ENCODE results near the gene ZSCAN31. TPM values are rescaled to one million over a fixed set of nuclear protein-coding genes. Genes with fewer than 3 reads are reported as not detected.

Gene ZSCAN31
- total and polyA plus RNA-seq, 9 of the 15 experiments (the other 6 are each of a cell fraction or from before 2014, with no cell fraction given) = 3.9 to 12.1 (median 7.0) TPM

- TF ChIP-seq MGA (IDR thresholded peaks at IDR 0.05) = peak; percentile 10; the same call in 1 of the 2 replicates
- no peak for TF ChIP-seq POU5F1 (IDR thresholded peaks at IDR 0.05; ENCODE audit: borderline replicate concordance, low read depth, low read length, partially characterized antibody)
- no peak for TF ChIP-seq CC2D1A (IDR thresholded peaks at IDR 0.05)
- TF ChIP-seq ZNF77 (CRISPR knock-in tag; IDR thresholded peaks at IDR 0.05) = no peak
- TF ChIP-seq SNRNP70 (optimal IDR thresholded peaks at IDR 0.05; ENCODE audit: low read depth, low read length) = no peak
- no peak for TF ChIP-seq WHSC1 (IDR thresholded peaks at IDR 0.05; ENCODE audit: low read length)
- no peak for TF ChIP-seq PTBP1 (IDR thresholded peaks at IDR 0.05; ENCODE audit: low read depth, low read length)
- TF ChIP-seq SMAD3 (CRISPR knock-in tag; conservative IDR thresholded peaks at IDR 0.05) = no peak
- TF ChIP-seq, protein P1, sequence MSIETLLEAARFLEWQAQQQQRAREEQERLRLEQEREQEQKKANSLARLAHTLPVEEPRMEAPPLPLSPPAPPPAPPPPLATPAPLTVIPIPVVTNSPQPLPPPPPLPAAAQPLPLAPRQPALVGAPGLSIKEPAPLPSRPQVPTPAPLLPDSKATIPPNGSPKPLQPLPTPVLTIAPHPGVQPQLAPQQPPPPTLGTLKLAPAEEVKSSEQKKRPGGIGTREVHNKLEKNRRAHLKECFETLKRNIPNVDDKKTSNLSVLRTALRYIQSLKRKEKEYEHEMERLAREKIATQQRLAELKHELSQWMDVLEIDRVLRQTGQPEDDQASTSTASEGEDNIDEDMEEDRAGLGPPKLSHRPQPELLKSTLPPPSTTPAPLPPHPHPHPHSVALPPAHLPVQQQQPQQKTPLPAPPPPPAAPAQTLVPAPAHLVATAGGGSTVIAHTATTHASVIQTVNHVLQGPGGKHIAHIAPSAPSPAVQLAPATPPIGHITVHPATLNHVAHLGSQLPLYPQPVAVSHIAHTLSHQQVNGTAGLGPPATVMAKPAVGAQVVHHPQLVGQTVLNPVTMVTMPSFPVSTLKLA (conservative IDR thresholded peaks at IDR 0.05) = 0 out of 4 replicates have a peak, but pooled peaks of 1 of the 2 experiments have one; percentile 22
- 0 out of 2 replicates have a peak, but pooled peaks have one; percentile 50 for TF ChIP-seq NR1H2 (CRISPR knock-in tag; IDR thresholded peaks at IDR 0.05)
- no peak for TF ChIP-seq EZH2 (IDR thresholded peaks at IDR 0.05; ENCODE audit: borderline replicate concordance, low read depth, low read length)
- TF ChIP-seq FOXK2 (conservative IDR thresholded peaks at IDR 0.05 in 1 of 2, IDR thresholded peaks at IDR 0.05 in 1 of 2; ENCODE audit: low read depth in 2 of 2) = peak; percentile 34 to 63; a peak in 3 of 4 replicates
- TF ChIP-seq CEBPB (tag; IDR thresholded peaks at IDR 0.05) = no peak
- TF ChIP-seq, protein P2, sequence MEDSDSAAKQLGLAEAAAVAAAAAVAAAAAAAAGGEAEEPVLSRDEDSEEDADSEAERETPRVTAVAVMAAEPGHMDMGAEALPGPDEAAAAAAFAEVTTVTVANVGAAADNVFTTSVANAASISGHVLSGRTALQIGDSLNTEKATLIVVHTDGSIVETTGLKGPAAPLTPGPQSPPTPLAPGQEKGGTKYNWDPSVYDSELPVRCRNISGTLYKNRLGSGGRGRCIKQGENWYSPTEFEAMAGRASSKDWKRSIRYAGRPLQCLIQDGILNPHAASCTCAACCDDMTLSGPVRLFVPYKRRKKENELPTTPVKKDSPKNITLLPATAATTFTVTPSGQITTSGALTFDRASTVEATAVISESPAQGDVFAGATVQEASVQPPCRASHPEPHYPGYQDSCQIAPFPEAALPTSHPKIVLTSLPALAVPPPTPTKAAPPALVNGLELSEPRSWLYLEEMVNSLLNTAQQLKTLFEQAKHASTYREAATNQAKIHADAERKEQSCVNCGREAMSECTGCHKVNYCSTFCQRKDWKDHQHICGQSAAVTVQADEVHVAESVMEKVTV (CRISPR knock-in tag; IDR thresholded peaks at IDR 0.05) = no peak
Observed at GRCh38 chr6:28357036-28357435, 21.1 kb upstream of the ZSCAN31 start (continued).

Measured in K562 (cell line).